GM03348 (cell line): ENCODE data around the gene GNPTG.

Experiments
- DNase-seq: peaks from one replicate; pipeline ENCODE4 v3.0.0; 2012; ENCODE audit warnings: low spot score

Gene GNPTG

DNA sequence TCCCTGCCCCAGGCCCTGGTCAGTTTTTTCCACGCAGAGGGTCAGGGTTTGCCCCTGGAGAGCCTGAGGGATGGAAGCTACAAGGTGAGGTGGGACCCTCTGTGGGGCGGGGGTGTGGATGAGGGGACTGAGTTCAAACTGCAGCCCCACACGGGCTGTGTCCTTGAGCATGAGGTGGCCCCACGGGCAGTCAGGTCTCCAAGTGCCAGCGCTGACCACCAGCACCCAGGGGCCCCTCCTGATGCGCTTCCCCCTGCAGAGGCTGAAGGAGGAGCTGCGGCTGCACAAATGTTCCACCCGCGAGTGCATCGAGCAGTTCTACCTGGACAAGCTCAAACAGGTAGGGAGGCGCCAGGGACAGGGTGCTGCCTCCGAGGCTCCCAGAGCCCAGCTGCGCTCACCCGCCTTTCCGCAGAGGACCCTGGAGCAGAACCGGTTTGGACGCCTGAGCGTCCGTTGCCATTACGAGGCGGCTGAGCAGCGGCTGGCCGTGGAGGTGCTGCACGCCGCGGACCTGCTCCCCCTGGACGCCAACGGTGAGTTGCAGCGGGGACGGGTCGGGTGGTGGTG, 4.4 kb upstream of the GNPTG start:
- no peak for DNase-seq

DNA sequence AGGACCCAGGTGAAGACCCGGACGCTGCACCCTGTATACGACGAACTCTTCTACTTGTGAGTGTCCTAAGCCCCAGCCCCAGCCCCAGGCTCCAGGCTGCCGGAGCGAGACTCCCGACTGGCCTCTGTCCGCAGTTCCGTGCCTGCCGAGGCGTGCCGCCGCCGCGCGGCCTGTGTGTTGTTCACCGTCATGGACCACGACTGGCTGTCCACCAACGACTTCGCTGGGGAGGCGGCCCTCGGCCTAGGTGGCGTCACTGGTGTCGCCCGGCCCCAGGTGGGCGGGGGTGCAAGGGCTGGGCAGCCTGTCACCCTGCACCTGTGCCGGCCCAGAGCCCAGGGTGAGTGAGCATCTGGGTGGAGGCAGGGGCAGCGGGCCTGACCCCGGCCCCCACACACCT, 3.8 kb upstream of the GNPTG start:
- DNase-seq = no peak

DNA sequence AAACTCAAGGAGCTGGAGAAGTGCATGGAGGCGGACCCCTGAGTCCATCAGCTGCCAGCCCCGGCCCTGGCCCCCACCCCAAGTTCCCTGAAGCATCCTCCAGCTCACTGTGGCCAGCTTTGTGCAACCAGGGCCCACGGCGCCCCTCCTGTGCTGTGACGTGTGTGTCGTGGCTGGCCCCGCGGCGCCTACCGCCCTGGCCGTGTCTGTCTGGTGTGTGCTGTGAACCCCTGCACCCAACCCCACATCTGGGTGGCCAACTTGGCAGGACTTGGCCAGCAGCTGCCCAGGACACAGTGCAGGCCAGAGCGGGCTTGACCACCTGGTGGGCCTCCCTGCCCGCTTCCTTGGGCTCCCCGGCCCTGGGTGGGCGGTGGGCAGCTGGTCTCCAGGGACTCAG, 3.3 kb upstream of the GNPTG start:
- no peak for DNase-seq

DNA sequence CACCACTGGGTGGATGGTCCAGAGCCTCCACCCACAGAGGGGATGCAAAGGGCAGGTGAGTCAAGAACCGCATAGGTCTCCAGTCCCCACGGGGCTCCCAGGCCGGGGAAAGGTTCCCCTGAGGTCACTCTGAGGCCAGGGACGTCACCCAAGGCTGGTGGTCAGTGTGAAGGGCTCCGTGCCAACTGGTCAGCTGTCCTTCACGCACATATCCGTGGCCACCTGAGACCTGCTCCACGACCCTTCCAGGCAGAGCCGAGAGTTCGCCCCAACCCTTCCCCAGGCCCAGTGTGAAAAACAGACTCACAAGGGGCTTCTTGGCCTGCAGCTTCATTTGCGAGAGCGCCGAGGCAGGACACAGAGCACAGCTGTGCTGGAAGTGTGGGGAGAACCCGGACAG, 2.8 kb upstream of the GNPTG start:
- no peak for DNase-seq

DNA sequence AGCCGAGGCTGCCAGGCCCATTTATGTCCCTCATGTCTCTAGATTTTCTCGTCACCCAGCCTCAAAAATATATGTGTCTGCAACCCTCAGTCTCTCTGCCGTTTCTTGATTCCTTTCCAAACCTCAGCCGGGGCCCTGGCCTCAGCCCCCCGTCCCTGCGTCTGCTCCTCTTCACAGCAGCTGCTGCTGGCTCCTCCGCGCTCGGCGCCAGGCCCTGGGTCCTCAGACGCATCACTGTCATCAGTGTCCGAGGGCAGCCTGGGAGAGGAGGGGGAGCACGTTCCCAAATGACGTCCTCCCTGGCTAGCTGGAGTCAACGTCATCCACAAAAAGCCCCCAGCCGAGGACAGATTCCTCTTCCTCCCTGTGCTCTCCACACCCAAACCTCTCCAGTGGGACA, 2.4 kb upstream of the GNPTG start:
- no peak for DNase-seq

DNA sequence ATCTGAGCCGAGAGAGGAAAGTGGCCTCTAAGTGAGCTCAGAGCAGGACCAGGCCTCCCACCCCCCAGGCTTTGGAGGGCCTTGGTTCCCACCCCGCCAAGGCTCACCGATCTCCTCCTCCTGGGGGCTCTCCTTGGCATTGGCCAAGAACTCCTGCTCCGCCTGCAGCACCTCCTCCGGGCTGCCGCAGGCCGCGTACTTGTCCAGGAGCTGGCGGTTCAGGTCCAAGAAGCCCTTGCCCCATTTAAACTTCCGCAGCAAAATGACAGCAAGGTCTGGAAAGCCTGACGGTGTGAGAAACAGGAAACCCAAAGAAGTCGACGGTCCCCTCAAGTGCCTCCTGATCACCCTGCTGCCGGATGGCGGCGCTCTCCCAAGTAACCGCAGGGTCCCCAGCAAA, 1.8 kb upstream of the GNPTG start:
- DNase-seq = no peak

DNA sequence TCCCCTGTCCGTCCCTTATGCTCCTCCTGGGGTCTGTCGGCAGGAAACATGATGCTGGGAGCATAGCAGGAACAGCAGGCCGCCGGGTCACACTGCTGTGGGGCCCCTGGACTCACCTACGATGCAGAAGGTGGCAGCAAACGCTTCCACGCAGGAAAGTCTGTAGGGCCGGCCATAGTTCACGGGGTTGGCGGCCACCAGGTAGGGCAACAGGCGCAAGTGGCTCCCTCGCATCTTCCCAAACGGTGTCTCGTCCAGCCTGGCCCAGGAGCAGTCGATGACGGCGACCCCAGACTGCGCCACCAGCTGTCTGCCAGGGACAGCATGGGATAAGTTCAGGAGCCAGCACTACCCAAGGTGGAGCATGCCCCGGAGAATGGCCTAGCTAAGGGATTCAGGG, 1.0 kb upstream of the GNPTG start:
- DNase-seq = no peak

DNA sequence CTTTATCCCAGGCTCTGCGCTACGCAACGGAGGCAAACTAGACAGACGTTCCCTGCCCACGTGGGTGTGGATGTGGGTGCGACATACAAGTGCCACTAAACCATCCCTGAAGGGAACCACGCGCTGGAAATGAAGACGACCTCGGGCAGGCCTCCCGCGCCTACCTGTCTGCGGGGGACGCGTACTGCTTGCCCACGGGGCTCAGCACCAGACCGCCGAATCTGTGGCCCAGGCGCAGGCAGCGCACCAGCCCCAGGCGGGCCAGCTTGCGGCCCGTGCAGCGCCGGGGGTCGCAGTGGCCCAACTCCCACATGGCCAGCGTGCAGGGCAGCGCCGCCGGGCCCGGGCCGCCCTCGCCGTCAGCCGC, 533 bp upstream of the GNPTG start:
- DNase-seq = no peak

DNA sequence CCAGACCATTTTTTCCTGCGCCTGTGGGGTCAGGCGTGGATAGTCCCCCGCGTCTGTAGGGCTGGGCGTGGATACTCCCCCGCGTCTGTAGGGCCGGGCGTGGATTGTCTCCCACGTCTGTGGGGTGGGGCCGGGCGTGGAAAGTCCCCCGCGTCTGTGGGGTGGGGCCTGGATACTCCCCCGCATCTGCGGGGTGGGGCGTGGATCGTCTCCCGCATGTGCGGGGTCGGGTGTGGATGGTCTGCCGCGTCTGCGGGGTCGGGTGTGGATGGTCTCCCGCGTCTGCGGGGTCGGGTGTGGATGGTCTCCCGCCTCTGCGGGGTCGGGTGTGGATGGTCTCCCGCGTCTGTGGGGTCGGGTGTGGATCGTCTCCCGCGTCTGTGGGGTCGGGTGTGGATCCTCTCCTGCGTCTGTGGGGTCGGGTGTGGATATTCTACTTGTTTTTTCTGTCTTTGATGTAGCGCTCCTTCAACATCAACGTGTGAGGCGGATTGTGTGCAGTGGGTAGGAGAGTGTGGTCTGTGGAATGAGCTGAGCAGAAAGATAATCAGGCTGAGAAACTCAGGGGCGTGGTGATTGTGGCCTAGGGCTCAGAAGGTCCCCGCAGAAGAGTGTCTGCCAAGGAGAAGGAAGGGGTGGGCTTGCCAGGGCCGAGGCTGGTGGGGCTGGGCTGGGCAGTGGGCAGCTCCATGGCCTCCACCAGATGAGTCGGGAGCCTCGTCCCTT, 3.2 kb downstream of the GNPTG start:
- no peak for DNase-seq

DNA sequence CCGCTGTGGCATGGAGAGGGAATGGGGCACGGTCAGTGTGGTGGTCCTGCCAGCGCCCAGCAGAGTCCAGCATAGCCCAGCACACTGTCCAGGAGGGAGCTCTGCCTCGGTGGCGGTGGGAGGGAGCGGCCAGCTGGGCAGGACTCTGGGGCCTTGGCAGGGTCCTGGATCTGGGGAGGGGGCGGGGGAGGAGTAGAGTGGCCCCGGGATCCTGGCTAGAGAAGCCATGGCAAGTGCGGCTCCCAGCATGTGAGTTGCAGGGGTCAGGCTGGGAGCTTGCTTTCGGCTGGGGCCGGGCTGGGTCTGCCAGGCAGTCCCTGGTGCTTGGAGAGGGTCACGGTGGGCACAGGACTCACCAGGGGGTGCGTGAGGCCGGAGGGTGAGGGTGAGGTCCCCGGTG, 3.9 kb downstream of the GNPTG start:
- no peak for DNase-seq

DNA sequence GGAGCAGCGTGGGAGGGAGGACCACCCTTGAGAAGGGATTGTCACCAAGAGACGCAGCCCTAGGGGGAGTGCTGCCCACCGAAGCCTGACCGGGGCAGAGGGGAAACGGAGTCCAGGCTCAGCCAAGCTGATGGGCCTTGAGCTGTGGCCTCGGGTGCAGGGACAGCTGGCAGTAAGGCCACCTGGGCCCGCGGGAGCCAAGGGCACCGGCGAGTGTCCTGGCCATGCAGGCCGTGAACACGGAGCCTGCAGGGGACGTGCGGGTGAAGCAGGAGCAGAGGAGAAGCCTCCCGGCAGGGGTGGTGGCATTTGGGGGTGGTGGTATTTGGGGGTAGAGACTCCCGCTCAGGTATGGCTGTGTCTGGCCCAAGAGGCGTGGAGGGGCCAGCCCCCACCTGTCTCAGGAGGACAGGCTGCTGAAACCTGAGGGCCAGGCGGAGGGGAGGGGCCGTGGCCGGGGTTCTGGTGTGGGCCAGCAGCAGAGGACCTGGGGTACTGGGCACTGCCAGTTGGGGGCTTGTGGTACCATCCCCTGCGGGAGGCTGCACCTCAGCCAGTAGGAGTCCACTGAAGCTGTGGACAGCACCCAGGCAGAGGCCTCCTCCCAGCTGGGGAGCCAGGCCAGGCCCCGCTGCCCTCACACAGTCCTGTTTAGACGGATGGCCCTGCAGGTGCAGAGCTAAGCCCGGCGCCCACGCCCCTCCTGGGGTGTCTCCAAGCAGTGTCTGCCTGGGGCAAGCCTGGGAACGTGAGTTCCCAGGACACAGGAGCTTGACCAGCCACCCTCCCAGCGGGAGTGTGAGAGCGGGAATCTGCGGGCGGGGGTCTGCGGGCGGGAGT, 4.5 kb downstream of the GNPTG start:
- no peak for DNase-seq

DNA sequence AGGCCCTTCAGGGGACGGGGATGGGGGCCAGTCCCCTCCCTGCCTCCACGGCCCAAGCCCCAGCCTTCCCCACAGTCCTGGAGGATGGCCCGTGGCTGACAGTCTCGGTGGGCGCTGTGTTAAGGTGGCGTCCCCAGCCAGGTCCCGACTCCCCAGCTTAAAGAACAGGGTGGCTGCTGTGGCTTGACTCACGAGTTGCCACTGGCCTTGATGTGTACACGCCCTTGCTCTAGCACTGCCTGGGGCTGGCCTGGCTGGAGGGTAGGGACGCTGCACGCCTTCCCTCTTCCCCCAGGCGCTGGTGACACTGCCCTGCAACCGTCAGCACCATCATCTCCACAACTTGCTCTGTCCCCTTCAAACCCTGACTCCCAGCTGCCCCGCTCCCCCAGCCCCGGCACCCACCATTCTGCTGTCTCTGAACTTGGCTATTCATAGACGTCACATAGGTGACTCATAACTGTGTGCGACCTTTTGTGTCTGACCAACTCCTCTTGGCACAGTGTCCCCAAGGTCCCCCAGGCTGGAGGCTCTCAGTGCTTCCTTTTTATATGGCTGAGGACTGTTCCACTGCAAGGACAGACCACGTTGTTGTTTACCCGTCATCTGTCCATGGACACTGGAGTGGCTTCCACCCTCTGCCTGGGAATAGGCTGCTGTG, 6.3 kb downstream of the GNPTG start:
- DNase-seq = no peak

DNA sequence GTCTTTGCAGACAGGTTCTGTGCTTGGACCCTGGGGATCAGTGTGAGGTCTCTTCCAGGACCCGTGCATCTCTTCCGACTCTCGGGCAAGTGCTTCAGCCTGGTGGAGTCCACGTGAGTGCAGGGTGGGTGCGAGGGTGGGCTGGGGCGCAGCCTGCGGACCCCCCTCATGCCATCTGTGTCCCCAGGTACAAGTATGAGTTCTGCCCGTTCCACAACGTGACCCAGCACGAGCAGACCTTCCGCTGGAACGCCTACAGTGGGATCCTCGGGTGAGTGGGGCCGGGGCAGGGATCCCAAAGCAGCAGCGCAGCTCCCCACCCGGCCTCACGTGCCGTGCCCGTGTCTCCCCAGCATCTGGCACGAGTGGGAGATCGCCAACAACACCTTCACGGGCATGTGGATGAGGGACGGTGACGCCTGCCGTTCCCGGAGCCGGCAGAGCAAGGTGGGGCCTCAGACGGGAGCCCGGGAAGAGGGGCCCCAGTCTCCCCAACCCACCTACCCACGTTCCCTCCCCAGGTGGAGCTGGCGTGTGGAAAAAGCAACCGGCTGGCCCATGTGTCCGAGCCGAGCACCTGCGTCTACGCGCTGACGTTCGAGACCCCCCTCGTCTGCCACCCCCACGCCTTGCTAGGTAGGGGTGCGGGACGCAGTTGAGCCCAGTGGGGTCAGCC, 10.1 kb downstream of the GNPTG start:
- no peak for DNase-seq

DNA sequence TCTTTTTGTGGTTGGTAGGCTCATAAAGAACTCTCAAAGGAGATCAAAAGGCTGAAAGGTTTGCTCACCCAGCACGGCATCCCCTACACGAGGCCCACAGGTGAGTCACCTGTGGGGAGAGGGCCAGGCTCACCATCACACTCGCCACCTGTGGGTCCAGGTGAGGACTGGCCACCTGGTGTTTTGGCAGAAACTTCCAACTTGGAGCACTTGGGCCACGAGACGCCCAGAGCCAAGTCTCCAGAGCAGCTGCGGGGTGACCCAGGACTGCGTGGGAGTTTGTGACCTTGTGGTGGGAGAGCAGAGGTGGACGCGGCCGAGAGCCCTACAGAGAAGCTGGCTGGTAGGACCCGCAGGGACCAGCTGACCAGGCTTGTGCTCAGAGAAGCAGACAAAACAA, 11.1 kb downstream of the GNPTG start:
- no peak for DNase-seq

DNA sequence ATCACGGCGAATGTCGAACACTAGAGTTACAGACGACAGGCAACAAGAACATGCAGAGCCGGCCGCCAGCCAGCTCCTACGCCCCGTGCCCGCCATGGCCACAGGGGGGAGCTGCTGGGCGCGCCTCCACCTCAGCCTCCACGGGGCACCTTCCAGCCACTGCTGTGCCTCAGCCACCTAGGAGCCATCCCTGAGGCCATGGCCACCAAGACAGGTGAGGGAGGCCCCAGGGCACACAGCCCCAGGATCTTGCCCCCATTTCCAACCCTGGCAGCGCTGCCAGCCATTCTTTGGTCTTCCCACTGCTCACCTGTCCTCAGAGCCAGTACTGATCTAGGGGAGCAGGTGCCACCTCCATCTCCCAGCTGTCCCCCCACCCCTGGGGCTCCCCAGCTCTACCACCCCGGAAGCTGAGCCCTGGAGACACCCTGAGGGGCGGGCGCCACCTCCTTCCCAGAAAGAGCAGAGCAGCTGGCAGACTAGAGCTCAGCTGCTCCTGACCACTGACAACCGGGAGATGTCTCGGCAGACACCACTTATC, 11.8 kb downstream of the GNPTG start:
- DNase-seq = peak; percentile 79

DNA sequence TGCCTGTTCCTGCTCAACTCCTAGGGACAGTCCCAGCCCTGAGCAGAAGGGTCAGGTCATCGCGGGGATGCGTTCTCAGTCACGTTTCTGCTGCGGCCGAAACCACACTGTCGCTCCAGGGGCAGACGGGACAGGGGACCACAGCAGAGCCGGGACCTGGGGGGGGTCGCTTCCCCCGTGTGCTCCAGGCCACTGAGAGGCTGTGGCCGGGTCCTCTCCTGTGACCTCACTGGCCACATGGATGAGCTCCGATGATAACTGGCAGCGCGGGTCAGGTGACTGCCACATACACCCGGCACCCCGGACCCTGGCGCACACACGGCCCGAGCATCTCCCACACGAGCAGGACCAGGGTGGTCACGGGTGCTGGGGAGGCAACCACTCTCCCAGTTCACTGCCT, 12.8 kb downstream of the GNPTG start:
- DNase-seq = no peak

DNA sequence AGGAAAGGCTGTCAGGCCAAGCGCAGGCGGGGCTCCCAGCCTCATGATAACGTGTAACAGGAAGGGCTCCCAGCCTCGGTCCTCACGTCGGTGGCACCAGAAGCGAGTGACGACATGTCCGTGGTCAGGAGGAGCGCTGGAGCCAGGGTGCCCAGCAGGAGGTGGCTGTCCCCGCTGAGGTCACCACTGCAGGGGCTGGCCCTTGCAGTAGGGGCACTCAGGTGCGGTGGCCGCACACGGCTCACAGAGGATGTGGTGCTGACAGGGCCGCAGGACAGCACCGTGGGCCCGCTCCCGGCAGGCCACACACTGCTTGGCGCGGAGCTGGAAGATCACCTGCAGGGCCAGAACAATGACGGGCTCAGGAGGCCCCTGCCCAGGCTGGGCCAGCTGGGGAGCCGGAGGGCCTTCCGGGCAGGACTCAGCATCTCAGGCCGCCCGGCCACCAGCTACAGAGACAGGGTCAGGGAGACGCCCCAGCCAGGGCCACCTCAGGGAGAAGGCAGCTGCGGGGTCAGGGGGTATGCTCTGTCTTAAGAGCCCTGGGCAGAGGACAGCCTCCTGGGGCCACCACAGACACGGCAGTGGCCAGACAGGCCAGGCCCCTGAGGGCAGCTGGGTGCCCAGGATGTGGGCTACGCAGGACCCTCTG, 14.5 kb downstream of the GNPTG start:
- DNase-seq = no peak

DNA sequence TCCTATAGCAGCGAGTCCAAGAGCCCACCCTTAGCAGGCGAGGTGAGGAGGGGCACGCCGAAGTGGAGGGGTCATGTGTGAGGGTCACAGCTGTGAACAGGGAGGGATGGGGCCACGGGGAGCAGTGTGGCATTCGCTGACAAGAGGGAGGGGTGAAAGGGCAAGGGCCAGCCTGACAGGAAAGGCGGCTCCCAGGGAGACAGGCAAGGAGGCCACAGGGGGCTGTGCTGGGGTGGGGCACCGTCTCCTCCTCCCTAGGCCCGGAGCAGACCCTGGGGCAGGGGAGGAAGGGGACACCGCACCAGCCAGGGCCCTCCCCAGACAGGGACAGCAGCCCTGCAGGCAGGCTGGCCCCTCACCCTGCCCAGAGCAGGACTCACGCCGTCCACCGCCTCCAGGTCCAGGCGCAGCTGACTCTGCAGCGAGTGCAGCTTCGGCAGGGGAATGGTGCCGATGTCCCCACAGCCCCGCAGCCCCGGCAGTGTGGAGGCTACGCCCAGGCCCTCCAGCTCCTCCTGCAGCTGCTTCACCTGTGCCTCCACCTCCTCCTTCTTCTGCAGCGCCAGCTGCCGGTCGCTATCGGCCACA, 15.1 kb downstream of the GNPTG start:
- DNase-seq = no peak

DNA sequence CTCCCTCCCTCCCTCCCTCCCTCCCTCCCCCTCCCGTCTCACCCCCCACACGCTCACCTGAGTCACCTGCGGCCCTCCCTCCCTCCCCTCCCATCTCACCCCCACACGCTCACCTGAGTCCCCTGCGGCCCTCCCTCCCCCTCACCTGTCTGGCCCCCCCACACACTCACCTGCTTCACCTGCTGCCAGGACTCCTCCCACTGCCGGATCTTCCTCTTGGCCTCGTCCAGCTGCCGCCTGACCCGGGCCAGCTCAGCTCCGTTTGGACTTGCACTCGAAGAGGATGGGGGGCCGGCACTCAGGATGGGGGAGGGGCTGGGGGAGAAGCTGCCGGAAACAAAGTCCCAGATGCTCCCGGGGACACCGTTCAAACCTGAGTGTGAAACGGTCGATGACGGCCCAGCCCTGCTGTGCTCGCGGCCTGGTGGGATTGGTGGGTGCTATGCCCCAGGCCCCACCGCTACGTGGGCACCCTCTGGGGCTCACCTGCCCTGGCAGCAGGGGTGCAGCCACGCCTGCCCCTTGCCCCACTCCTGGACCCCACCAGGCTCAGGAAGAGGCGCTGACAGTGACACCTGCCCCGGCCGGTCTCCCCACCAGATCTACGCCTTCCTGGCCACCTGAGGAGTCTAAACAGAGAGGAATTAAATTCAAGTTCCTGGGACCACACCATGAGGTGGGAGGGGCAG, 15.9 kb downstream of the GNPTG start:
- no peak for DNase-seq
